WTC11 (cell line): Measurements from ENCODE around the gene SLC34A1. TPM values are rescaled to one million over a fixed set of nuclear protein-coding genes. Genes with fewer than 3 reads are reported as not detected.

Experiments used
- ATAC-seq: fragments of 200-7000 bp; cut with Tn5 transposase; 2 replicates; pipeline ENCODE4 v1.10.0; 2021; ENCODE audit warnings: mild to moderate bottlenecking, moderate library complexity
- CTCF ChIA-PET: fragments of 300-600 bp; sonication (Branson Sonifier 250); formaldehyde crosslinking; loops from one replicate; lab custom pipeline; 2021; ENCODE audit warnings: antibody characterized with exemption; lab: Charles Lee
- POLR2A ChIA-PET: fragments of 350-600 bp; sonication (Branson Sonifier 250); formaldehyde crosslinking; loops from one replicate; lab custom pipeline; 2021; ENCODE audit warnings: antibody characterized with exemption; lab: Charles Lee
- DNase-seq: peaks from one replicate; pipeline ENCODE4 v3.0.0; 2021; ENCODE audit warnings: low spot score
- H3K27ac Mint-ChIP-seq: 2 replicates; pipeline ENCODE4 v1.8.0; 2021; ENCODE audit warnings: mixed read lengths
- H3K27me3 Mint-ChIP-seq: 2 replicates; pipeline ENCODE4 v1.8.0; 2021; ENCODE audit warnings: low read depth, mild to moderate bottlenecking, moderate library complexity, mixed read lengths
- H3K36me3 Mint-ChIP-seq: 2 replicates; pipeline ENCODE4 v1.8.0; 2021; ENCODE audit warnings: mixed read lengths
- H3K4me1 Mint-ChIP-seq: 2 replicates; pipeline ENCODE4 v1.8.0; 2022; ENCODE audit warnings: mixed read lengths
- H3K4me3 Mint-ChIP-seq: 2 replicates; pipeline ENCODE4 v1.8.0; 2021; ENCODE audit warnings: mild to moderate bottlenecking, moderate library complexity, mixed read lengths
- H3K9me3 Mint-ChIP-seq: 2 replicates; pipeline ENCODE4 v1.8.0; 2021; ENCODE audit warnings: mixed read lengths
- ATF2 ChIP-seq: sonication (generic); formaldehyde crosslinking; IDR thresholded peaks from 2 replicates; pipeline ENCODE4 v1.8.1; 2022; ENCODE audit warnings: low read depth, missing genetic modification reagents, borderline replicate concordance
- CDX4 ChIP-seq: fragments of 250-450 bp; sonication (Bioruptor Pico); IDR thresholded peaks from 2 replicates; pipeline ENCODE4 v1.9.0; 2021; ENCODE audit warnings: moderate library complexity, mild to moderate bottlenecking, inconsistent platforms, borderline replicate concordance
- CREB1 ChIP-seq: sonication (generic); formaldehyde crosslinking; IDR thresholded peaks from 2 replicates; pipeline ENCODE4 v1.8.0; 2023; ENCODE audit warnings: mild to moderate bottlenecking, missing genetic modification reagents
- E2F4 ChIP-seq: sonication (generic); formaldehyde crosslinking; IDR thresholded peaks from 2 replicates; pipeline ENCODE4 v1.8.1; 2022; ENCODE audit warnings: low read depth, mild to moderate bottlenecking, moderate library complexity, missing genetic modification reagents, borderline replicate concordance
- ELF4 ChIP-seq: sonication (generic); formaldehyde crosslinking; IDR thresholded peaks from 2 replicates; pipeline ENCODE4 v1.8.1; 2022; ENCODE audit warnings: low read depth, mild to moderate bottlenecking, moderate library complexity, missing genetic modification reagents
- ESRRA ChIP-seq: sonication (generic); formaldehyde crosslinking; IDR thresholded peaks from 2 replicates; pipeline ENCODE4 v1.8.1; 2022; ENCODE audit warnings: mild to moderate bottlenecking, missing genetic modification reagents, borderline replicate concordance
- ETV6 ChIP-seq: sonication (generic); formaldehyde crosslinking; IDR thresholded peaks from 2 replicates; pipeline ENCODE4 v1.8.1; 2022; ENCODE audit warnings: mild to moderate bottlenecking, missing genetic modification reagents
- GABPB1 ChIP-seq: sonication (generic); formaldehyde crosslinking; IDR thresholded peaks from 2 replicates; pipeline ENCODE4 v1.8.1; 2023; ENCODE audit warnings: mild to moderate bottlenecking, missing genetic modification reagents
- HMGA2 ChIP-seq: fragments of 250-450 bp; sonication (Bioruptor Pico); IDR thresholded peaks from 2 replicates; pipeline ENCODE4 v1.4.0; 2021; ENCODE audit warnings: mild to moderate bottlenecking, moderate library complexity
- IRF1 ChIP-seq: sonication (generic); formaldehyde crosslinking; IDR thresholded peaks from 2 replicates; pipeline ENCODE4 v1.8.0; 2023; ENCODE audit warnings: missing genetic modification reagents
- JAZF1 ChIP-seq: fragments of 250-450 bp; sonication (Bioruptor Pico); IDR thresholded peaks from 2 replicates; pipeline ENCODE4 v1.9.0; 2021; ENCODE audit warnings: moderate library complexity, mild to moderate bottlenecking, inconsistent platforms
- NFATC4 ChIP-seq: fragments of 250-450 bp; sonication (Bioruptor Pico); IDR thresholded peaks from 2 replicates; pipeline ENCODE4 v1.9.0; 2021; ENCODE audit warnings: mild to moderate bottlenecking
- OVOL2 ChIP-seq: fragments of 250-450 bp; sonication (Bioruptor Pico); IDR thresholded peaks from 2 replicates; pipeline ENCODE4 v1.9.0; 2021; ENCODE audit warnings: mild to moderate bottlenecking, borderline replicate concordance
- PRDM15 ChIP-seq: sonication (generic); formaldehyde crosslinking; IDR thresholded peaks from 2 replicates; pipeline ENCODE4 v1.8.0; 2022; ENCODE audit warnings: missing genetic modification reagents
- PRRX2 ChIP-seq: fragments of 250-450 bp; sonication (Bioruptor Pico); IDR thresholded peaks from 2 replicates; pipeline ENCODE4 v1.8.0; 2021; ENCODE audit warnings: mild to moderate bottlenecking
- RORB ChIP-seq: fragments of 250-450 bp; sonication (Bioruptor Pico); IDR thresholded peaks from 2 replicates; pipeline ENCODE4 v1.9.0; 2021; ENCODE audit warnings: mild to moderate bottlenecking
- TEAD4 ChIP-seq: sonication (generic); formaldehyde crosslinking; IDR thresholded peaks from 2 replicates; pipeline ENCODE4 v1.8.0; 2022; ENCODE audit warnings: mild to moderate bottlenecking, missing genetic modification reagents
- TP53 ChIP-seq: sonication (generic); formaldehyde crosslinking; IDR thresholded peaks from 2 replicates; pipeline ENCODE4 v1.8.1; 2023; ENCODE audit warnings: mild to moderate bottlenecking, missing genetic modification reagents
- USF1 ChIP-seq: sonication (generic); formaldehyde crosslinking; IDR thresholded peaks from 2 replicates; pipeline ENCODE4 v1.8.0; 2022; ENCODE audit warnings: mild to moderate bottlenecking, missing genetic modification reagents
- USF2 ChIP-seq: sonication (generic); formaldehyde crosslinking; IDR thresholded peaks from 2 replicates; pipeline ENCODE4 v1.8.1; 2023; ENCODE audit warnings: mild to moderate bottlenecking, missing genetic modification reagents, moderate library complexity
- ZNF121 ChIP-seq: sonication (generic); formaldehyde crosslinking; IDR thresholded peaks from 2 replicates; pipeline ENCODE4 v1.8.0; 2023; ENCODE audit warnings: missing genetic modification reagents
- ZNF219 ChIP-seq: sonication (generic); formaldehyde crosslinking; IDR thresholded peaks from 2 replicates; pipeline ENCODE4 v1.8.0; 2023; ENCODE audit warnings: missing genetic modification reagents, mild to moderate bottlenecking, borderline replicate concordance
- ZNF396 ChIP-seq: fragments of 250-450 bp; sonication (Bioruptor Pico); IDR thresholded peaks from 2 replicates; pipeline ENCODE4 v1.8.0; 2021; ENCODE audit warnings: mild to moderate bottlenecking, moderate library complexity, borderline replicate concordance
- ZNF425 ChIP-seq: fragments of 250-450 bp; sonication (Bioruptor Pico); conservative IDR thresholded peaks from 2 replicates; pipeline ENCODE4 v1.9.0; 2021; ENCODE audit warnings: mild to moderate bottlenecking
- ZNF671 ChIP-seq: fragments of 250-450 bp; sonication (Bioruptor Pico); IDR thresholded peaks from 2 replicates; pipeline ENCODE4 v1.8.0; 2021; ENCODE audit warnings: mild to moderate bottlenecking
- total RNA-seq: library from RNA; stranded (reverse); gene quantifications from 3 replicates; pipeline ENCODE4 v1.2.3, GENCODE V29; 2021

Gene SLC34A1
- total RNA-seq, 1 experiment from 2014 or later, result not detected

- TF ChIP-seq ATF2 (CRISPR knock-in tag) (no peak), USF1 (no peak), ZNF219 (no peak), GABPB1 (no peak), ESRRA (no peak), ZNF396 (CRISPR knock-in tag) (no peak), PRDM15 (CRISPR knock-in tag) (no peak), ZNF671 (CRISPR knock-in tag) (no peak), ZNF121 (no peak)
- CTCF ChIA-PET, result interaction anchor here (1.4 to 3.0 kb wide), 2 partner anchors 31 to 50 kb away, joined by 5 to 10 read pairs; no protein-coding TSS in a partner anchor
- ATAC-seq (no peak), DNase-seq (no peak)
- H3K4me1 Mint-ChIP-seq, result peaks cover 5% of the 10 kb centered on the region
- peaks cover 13% of the 10 kb centered on the region for H3K27me3 Mint-ChIP-seq
- H3K4me3 Mint-ChIP-seq, result no peak overlapping the region
- no peaks in the 10 kb centered on the region for H3K9me3 Mint-ChIP-seq
- no peaks in the 10 kb centered on the region for H3K36me3 Mint-ChIP-seq
- H3K27ac Mint-ChIP-seq, result no peak overlapping the region
- POLR2A ChIA-PET, result no interaction called here
Measured at GRCh38 chr5:177421062-177421798, 37.0 kb downstream of the SLC34A1 start.

GRCh38 chr5:177423671-177424070, 39.4 kb downstream of the SLC34A1 start:
- TF ChIP-seq IRF1, result no peak
- no peak for TF ChIP-seq TP53 (CRISPR knock-in tag)
- TF ChIP-seq HMGA2 (CRISPR knock-in tag), result no peak
- no peak for TF ChIP-seq PRRX2 (CRISPR knock-in tag)
- TF ChIP-seq ELF4 (CRISPR knock-in tag), result no peak
- no peak for TF ChIP-seq USF2 (CRISPR knock-in tag)
- no peak for TF ChIP-seq ZNF425
- no peak for TF ChIP-seq ETV6 (CRISPR knock-in tag)
- no peak for TF ChIP-seq OVOL2 (CRISPR knock-in tag)
- no peak for TF ChIP-seq CDX4 (CRISPR knock-in tag)
- no peak for TF ChIP-seq ESRRA
- no peak for TF ChIP-seq JAZF1
- no peak for TF ChIP-seq E2F4 (CRISPR knock-in tag)
- no peak for TF ChIP-seq TEAD4 (CRISPR knock-in tag)
- no peak for TF ChIP-seq RORB (CRISPR knock-in tag)
- TF ChIP-seq CREB1 (CRISPR knock-in tag), result no peak
- no peak for TF ChIP-seq ZNF121
- TF ChIP-seq NFATC4, result no peak
- peaks cover 5% of the 10 kb centered on the region for H3K27me3 Mint-ChIP-seq
- H3K9me3 Mint-ChIP-seq, result no peaks in the 10 kb centered on the region
- ATAC-seq (no peak), DNase-seq (no peak)
- H3K4me3 Mint-ChIP-seq, result no peak overlapping the region
- H3K36me3 Mint-ChIP-seq, result no peaks in the 10 kb centered on the region
- H3K27ac Mint-ChIP-seq, result no peak overlapping the region
- peaks cover 12% of the 10 kb centered on the region for H3K4me1 Mint-ChIP-seq
- POLR2A ChIA-PET, result no interaction called here
- CTCF ChIA-PET, result interaction anchor here (0.6 to 9.4 kb wide), 7 partner anchors 21 to 57 kb away, joined by 3 to 95 read pairs (median 3); partner anchors contain the start of gene PFN3
